PC-9 (cell line): ENCODE results near the gene ZDHHC6. TPM values are rescaled to one million over a fixed set of nuclear protein-coding genes. Genes with fewer than 3 reads are reported as not detected.

ENCODE experiments used
- Bru-seq: library from RNA; stranded (reverse); fragments of 400-500 nt; gene quantifications from one replicate; lab custom pipeline; 2021; lab: Mats Ljungman, UMichigan
- BruChase-seq, 2 experiments: library from RNA; stranded (reverse); fragments of 400-500 nt; gene quantifications; one replicate each; lab custom pipeline; 2021; lab: Mats Ljungman, UMichigan
- BruUV-seq: library from RNA; stranded (reverse); fragments of 400-500 nt; replicated peaks from 2 replicates; lab custom pipeline; 2021; lab: Mats Ljungman, UMichigan
- CTCF ChIA-PET: fragments of 300-600 bp; sonication (Branson Sonifier 250); formaldehyde crosslinking; loops from one replicate; lab custom pipeline; 2022; ENCODE audit warnings: antibody characterized with exemption; lab: Charles Lee
- POLR2A ChIA-PET: fragments of 300-600 bp; sonication (Branson Sonifier 250); formaldehyde crosslinking; loops from one replicate; lab custom pipeline; 2022; ENCODE audit warnings: antibody characterized with exemption; ENCODE audit not compliant: unreplicated experiment; lab: Charles Lee
- DNase-seq, 2 experiments: peaks; one replicate each; pipeline versions ENCODE4 v3.0.0 to v3.0.0-alpha.2; 2015 to 2022; ENCODE audit warnings: mixed read lengths in 1 of 2
- H2AFZ ChIP-seq: fragments of 200-600 bp; sonication (generic); 2 replicates; pipeline ENCODE4 v1.8.1; 2017; ENCODE audit warnings: antibody characterized with exemption
- H3F3A ChIP-seq: fragments of 200-600 bp; sonication (generic); 2 replicates; pipeline ENCODE4 v1.8.1; 2017; ENCODE audit warnings: antibody characterized with exemption, mild to moderate bottlenecking, low read depth; ENCODE audit not compliant: insufficient read depth
- H3K27ac ChIP-seq: fragments of 200-600 bp; sonication (generic); 2 replicates; pipeline ENCODE4 v1.6.1; 2016; ENCODE audit warnings: mixed run types
- H3K27me3 ChIP-seq: fragments of 200-600 bp; sonication (generic); 2 replicates; pipeline ENCODE4 v1.6.1; 2016; ENCODE audit warnings: low read depth, mixed run types; ENCODE audit not compliant: insufficient read depth
- H3K36me3 ChIP-seq: fragments of 200-600 bp; sonication (generic); 2 replicates; pipeline ENCODE4 v1.6.1; 2016; ENCODE audit warnings: low read depth, mixed run types
- H3K4me1 ChIP-seq: fragments of 200-600 bp; sonication (generic); replicated peaks from 2 replicates; pipeline ENCODE4 v1.6.1; 2016; ENCODE audit warnings: mixed run types; ENCODE audit not compliant: insufficient read depth
- H3K4me2 ChIP-seq: fragments of 200-600 bp; sonication (generic); 2 replicates; pipeline ENCODE4 v1.6.1; 2017; ENCODE audit warnings: mixed run types
- H3K4me3 ChIP-seq: fragments of 200-600 bp; sonication (generic); 2 replicates; pipeline ENCODE4 v1.6.1; 2016; ENCODE audit warnings: mixed run types
- H3K79me2 ChIP-seq: fragments of 200-600 bp; sonication (generic); 2 replicates; pipeline ENCODE4 v1.6.1; 2017; ENCODE audit warnings: low read depth, mixed run types
- H3K9me2 ChIP-seq: fragments of 200-600 bp; sonication (generic); 2 replicates; pipeline ENCODE4 v1.8.1; 2017; ENCODE audit warnings: mild to moderate bottlenecking; ENCODE audit not compliant: insufficient read depth
- H3K9me3 ChIP-seq: fragments of 200-600 bp; sonication (generic); 2 replicates; pipeline ENCODE4 v1.8.1; 2016; ENCODE audit warnings: low read depth; ENCODE audit not compliant: insufficient read depth
- H4K20me1 ChIP-seq: fragments of 200-600 bp; sonication (generic); 2 replicates; pipeline ENCODE4 v1.8.1; 2017; ENCODE audit not compliant: insufficient read depth
- CTCF ChIP-seq: fragments of 200-600 bp; sonication (generic); conservative IDR thresholded peaks from 2 replicates; pipeline ENCODE4 v1.6.1; 2017; ENCODE audit warnings: mixed run types, antibody characterized with exemption, mild to moderate bottlenecking, moderate library complexity
- EZH2 ChIP-seq: fragments of 200-600 bp; sonication (generic); IDR thresholded peaks from 2 replicates; pipeline ENCODE4 v1.8.0; 2017; ENCODE audit warnings: antibody characterized with exemption, low read depth
- intact Hi-C: fragments of 100-400 bp; cut with micrococcal nuclease; formaldehyde crosslinking; loops from one replicate; pipeline ENCODE4 v1.10.0; 2022; ENCODE audit not compliant: unreplicated experiment
- long read RNA-seq: library from polyadenylated mRNA; stranded (forward); transcript quantifications from one replicate; pipeline ENCODE4 v2.0.0, GENCODE V29; 2022
- total RNA-seq: library from RNA; stranded (reverse); gene quantifications from 2 replicates; pipeline ENCODE4 v1.2.3, GENCODE V29; 2021

Gene ZDHHC6, protein sequence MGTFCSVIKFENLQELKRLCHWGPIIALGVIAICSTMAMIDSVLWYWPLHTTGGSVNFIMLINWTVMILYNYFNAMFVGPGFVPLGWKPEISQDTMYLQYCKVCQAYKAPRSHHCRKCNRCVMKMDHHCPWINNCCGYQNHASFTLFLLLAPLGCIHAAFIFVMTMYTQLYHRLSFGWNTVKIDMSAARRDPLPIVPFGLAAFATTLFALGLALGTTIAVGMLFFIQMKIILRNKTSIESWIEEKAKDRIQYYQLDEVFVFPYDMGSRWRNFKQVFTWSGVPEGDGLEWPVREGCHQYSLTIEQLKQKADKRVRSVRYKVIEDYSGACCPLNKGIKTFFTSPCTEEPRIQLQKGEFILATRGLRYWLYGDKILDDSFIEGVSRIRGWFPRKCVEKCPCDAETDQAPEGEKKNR
- 14.0 and 24.2 TPM in 2 replicates for total RNA-seq
- Bru-seq, nascent RNA = percentile 71 among the genes with signal in this experiment
- percentile 76 among the genes with signal in this experiment for BruChase-seq, experiment 1, labeled RNA remaining after a 2-hour chase
- BruChase-seq, experiment 2, labeled RNA remaining after a 6-hour chase = percentile 76 among the genes with signal in this experiment
- long read RNA-seq, transcript ZDHHC6-202 (11 exons, 2,170 nt) = major isoform, 25 of 36 reads
- long read RNA-seq, partial matches to known transcripts = 0 of 36 reads
- long read RNA-seq, other reads (novel, unspliced or antisense) = 10 of 36 reads

- Histone ChIP-seq H3F3A (no peaks in the 10 kb centered on the region), H3K4me1 (peaks cover 7% of the 10 kb centered on the region), H3K9me2 (no peaks in the 10 kb centered on the region), H3K79me2 (peaks cover 61% of the 10 kb centered on the region), H4K20me1 (no peaks in the 10 kb centered on the region), H2AFZ (peak within 1 kb of the TSS; percentile 93), H3K36me3 (0 out of 2 replicates have a peak, but pooled peaks cover 9% of the 10 kb centered on the region), H3K27me3 (no peaks in the 10 kb centered on the region), H3K27ac (peak within 1 kb of the TSS; percentile 81), H3K4me2 (peak within 1 kb of the TSS; percentile 87), H3K9me3 (no peaks in the 10 kb centered on the region), H3K4me3 (peak within 1 kb of the TSS; percentile 97)
- CTCF ChIA-PET = interaction anchor here (0.6 kb wide), 1 partner anchor 63 kb away, joined by 6 read pairs; no protein-coding TSS in a partner anchor
- DNase-seq = peak; percentile 63 to 65
- POLR2A ChIA-PET = no interaction called here
- TSS peak; percentile 31 for BruUV-seq
- intact Hi-C loops = loop anchor here (2.0 kb wide), 1 partner anchor 264 kb away; the partner anchor contains the start of gene GPAM
- TF ChIP-seq EZH2 = no peak
- TF ChIP-seq CTCF = no peak
Observed at GRCh38 chr10:112446855-112447619, at the start of gene ZDHHC6, which contains the start of gene VTI1A. Gene ZDHHC6, minus strand, starts transcription at chr10:112446914. Its CDS starts 1,478 bp downstream, at chr10:112445436. Gene VTI1A, plus strand, starts transcription at chr10:112447215. Its CDS starts 159 bp downstream, at chr10:112447374.

DNA sequence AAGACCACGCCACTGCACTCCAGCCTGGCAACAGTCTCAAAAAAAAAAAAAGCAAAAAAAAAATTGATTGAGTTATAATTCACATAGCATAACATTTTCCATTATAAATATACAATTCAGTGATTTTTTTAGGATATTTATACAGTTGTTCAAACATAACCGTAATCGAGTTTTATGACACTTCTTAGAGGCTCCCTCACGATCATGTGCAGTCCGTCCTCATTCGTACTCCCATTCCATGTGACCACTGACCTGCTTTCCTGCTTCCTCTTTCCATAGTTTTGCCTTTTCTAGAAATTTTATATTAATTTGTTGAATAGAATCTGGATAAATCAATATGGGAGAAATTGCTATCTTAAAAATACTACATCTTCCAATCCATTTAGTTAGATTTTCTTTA lies 46.0 kb upstream of the ZDHHC6 start:
- Histone ChIP-seq H3K9me3 (no peaks in the 10 kb centered on the region; the same call in 1 of the 2 replicates), H3K27me3 (no peaks in the 10 kb centered on the region), H3K79me2 (no peaks in the 10 kb centered on the region), H4K20me1 (no peaks in the 10 kb centered on the region), H3F3A (no peaks in the 10 kb centered on the region), H3K4me2 (no peak overlapping the region), H3K4me3 (no peak overlapping the region), H3K27ac (no peak overlapping the region), H3K4me1 (peaks cover 9% of the 10 kb centered on the region; the same call in 1 of the 2 replicates), H2AFZ (no peak overlapping the region), H3K9me2 (no peaks in the 10 kb centered on the region), H3K36me3 (no peaks in the 10 kb centered on the region)
- no peak for DNase-seq
- intact Hi-C loops = no loop called here
- BruUV-seq = no TSS peak
- ChIA-PET CTCF (no interaction called here), POLR2A (no interaction called here)
- TF ChIP-seq CTCF = no peak
- TF ChIP-seq EZH2 = no peak

GRCh38 chr10:112491144-112491543 lies 44.4 kb upstream of the ZDHHC6 start:
- POLR2A ChIA-PET = interaction anchor here (0.5 kb wide), 1 partner anchor 42 kb away, joined by 3 read pairs; no protein-coding TSS in a partner anchor
- no peak overlapping the region for H3K4me2 ChIP-seq
- intact Hi-C loops = no loop called here
- no TSS peak for BruUV-seq
- H3K36me3 ChIP-seq = no peaks in the 10 kb centered on the region
- H3K79me2 ChIP-seq = no peaks in the 10 kb centered on the region
- H3K27me3 ChIP-seq = no peaks in the 10 kb centered on the region
- no peak overlapping the region for H3K27ac ChIP-seq
- TF ChIP-seq CTCF = no peak
- no peak for TF ChIP-seq EZH2
- no peaks in the 10 kb centered on the region for H3F3A ChIP-seq
- H3K4me3 ChIP-seq = no peak overlapping the region
- no peaks in the 10 kb centered on the region for H4K20me1 ChIP-seq
- peaks cover 9% of the 10 kb centered on the region; the same call in 1 of the 2 replicates for H3K4me1 ChIP-seq
- no peak for DNase-seq
- no peaks in the 10 kb centered on the region for H3K9me2 ChIP-seq
- H3K9me3 ChIP-seq = no peaks in the 10 kb centered on the region; the same call in 1 of the 2 replicates
- no peak overlapping the region for H2AFZ ChIP-seq
- CTCF ChIA-PET = no interaction called here
